Osteocyte (in vitro differentiated cells): ENCODE measurements around the gene ATP9A. TPM values are rescaled to one million over a fixed set of nuclear protein-coding genes. Genes with fewer than 3 reads are reported as not detected.

Experiments
- DNase-seq: peaks from one replicate; pipeline ENCODE4 v3.0.0; 2021; ENCODE audit warnings: mixed read lengths; ENCODE audit not compliant: unreplicated experiment; ENCODE audit errors: extremely low spot score
- H3K27ac Mint-ChIP-seq: one replicate; pipeline ENCODE4 v1.8.0; 2021; ENCODE audit warnings: mild to moderate bottlenecking, mixed read lengths; ENCODE audit not compliant: unreplicated experiment
- H3K27me3 Mint-ChIP-seq: one replicate; pipeline ENCODE4 v1.8.0; 2021; ENCODE audit warnings: mixed read lengths; ENCODE audit not compliant: unreplicated experiment
- H3K36me3 Mint-ChIP-seq: one replicate; pipeline ENCODE4 v1.8.0; 2021; ENCODE audit warnings: mixed read lengths; ENCODE audit not compliant: unreplicated experiment
- H3K4me1 Mint-ChIP-seq: one replicate; pipeline ENCODE4 v1.8.0; 2021; ENCODE audit warnings: mixed read lengths; ENCODE audit not compliant: unreplicated experiment
- H3K4me3 Mint-ChIP-seq: one replicate; pipeline ENCODE4 v1.8.0; 2021; ENCODE audit warnings: mild to moderate bottlenecking, moderate library complexity, mixed read lengths; ENCODE audit not compliant: unreplicated experiment
- H3K9me3 Mint-ChIP-seq: one replicate; pipeline ENCODE4 v1.8.0; 2021; ENCODE audit warnings: mixed read lengths; ENCODE audit not compliant: unreplicated experiment
- CTCF ChIP-seq: fragments of 200-600 bp; sonication (generic); IDR thresholded peaks from 2 replicates; pipeline ENCODE4 v1.5.0; 2021; ENCODE audit warnings: antibody characterized with exemption, mild to moderate bottlenecking, moderate library complexity
- total RNA-seq: library from RNA; stranded (reverse); gene quantifications from 2 replicates; pipeline ENCODE4 v1.2.1, GENCODE V29; 2021

Gene ATP9A
- total RNA-seq, 1 donor from 2014 or later: 58.4 TPM

- Mint-ChIP-seq H3K4me3 (no peak overlapping the region), H3K4me1 (peaks cover 18% of the 10 kb centered on the region), H3K27ac (no peak overlapping the region), H3K9me3 (peaks cover 3% of the 10 kb centered on the region), H3K27me3 (no peaks in the 10 kb centered on the region), H3K36me3 (peaks cover 23% of the 10 kb centered on the region)
- DNase-seq: no peak
- TF ChIP-seq CTCF: no peak
Observed at GRCh38 chr20:51720384-51720783, 47.8 kb downstream of the ATP9A start.

GRCh38 chr20:51715856-51716185 lies 52.4 kb downstream of the ATP9A start:
- no peak overlapping the region for H3K4me3 Mint-ChIP-seq

GRCh38 chr20:51715163-51715855 lies 52.9 kb downstream of the ATP9A start:
- Mint-ChIP-seq H3K27ac (no peak overlapping the region), H3K27me3 (no peaks in the 10 kb centered on the region), H3K4me3 (no peak overlapping the region), H3K4me1 (peaks cover 22% of the 10 kb centered on the region), H3K9me3 (no peaks in the 10 kb centered on the region), H3K36me3 (peaks cover 18% of the 10 kb centered on the region)
- DNase-seq: no peak
- TF ChIP-seq CTCF: no peak

More at GRCh38 chr20:51715856-51716185, 52.4 kb downstream of the ATP9A start:
- no peak overlapping the region for H3K27ac Mint-ChIP-seq
- H3K27me3 Mint-ChIP-seq: no peaks in the 10 kb centered on the region
- DNase-seq: no peak
- TF ChIP-seq CTCF: no peak
- H3K9me3 Mint-ChIP-seq: no peaks in the 10 kb centered on the region
- peaks cover 13% of the 10 kb centered on the region for H3K36me3 Mint-ChIP-seq
- peaks cover 17% of the 10 kb centered on the region for H3K4me1 Mint-ChIP-seq

GRCh38 chr20:51713213-51713598 lies 55.0 kb downstream of the ATP9A start:
- H3K4me3 Mint-ChIP-seq: no peak overlapping the region
- no peaks in the 10 kb centered on the region for H3K27me3 Mint-ChIP-seq
- H3K27ac Mint-ChIP-seq: no peak overlapping the region

More at GRCh38 chr20:51713213-51713598, 55.0 kb downstream of the ATP9A start:
- Mint-ChIP-seq H3K36me3 (peaks cover 27% of the 10 kb centered on the region), H3K9me3 (no peaks in the 10 kb centered on the region), H3K4me1 (peaks cover 25% of the 10 kb centered on the region)
- no peak for DNase-seq
- TF ChIP-seq CTCF: no peak
